Measurements from ENCODE around the gene RAPGEF1. TPM values are rescaled to one million over a fixed set of nuclear protein-coding genes. Genes with fewer than 3 reads are reported as not detected.
A peak's percentile ranks its signal among the peaks of the same experiment; 100 is the strongest.

The RAPGEF1 gene
- total and polyA plus RNA-seq, 2 of the 13 experiments (the other 11 are each of a cell fraction or from before 2014, with no cell fraction given): 21.2 to 38.9 TPM

- TF ChIP-seq SOX6 (IDR thresholded peaks at IDR 0.05): no peak
- no peak for TF ChIP-seq SOX6 (CRISPR knock-in tag; IDR thresholded peaks at IDR 0.05)
- peak; percentile 67 for TF ChIP-seq ZBTB33 (CRISPR knock-in tag; IDR thresholded peaks at IDR 0.05)
- TF ChIP-seq, protein P1, sequence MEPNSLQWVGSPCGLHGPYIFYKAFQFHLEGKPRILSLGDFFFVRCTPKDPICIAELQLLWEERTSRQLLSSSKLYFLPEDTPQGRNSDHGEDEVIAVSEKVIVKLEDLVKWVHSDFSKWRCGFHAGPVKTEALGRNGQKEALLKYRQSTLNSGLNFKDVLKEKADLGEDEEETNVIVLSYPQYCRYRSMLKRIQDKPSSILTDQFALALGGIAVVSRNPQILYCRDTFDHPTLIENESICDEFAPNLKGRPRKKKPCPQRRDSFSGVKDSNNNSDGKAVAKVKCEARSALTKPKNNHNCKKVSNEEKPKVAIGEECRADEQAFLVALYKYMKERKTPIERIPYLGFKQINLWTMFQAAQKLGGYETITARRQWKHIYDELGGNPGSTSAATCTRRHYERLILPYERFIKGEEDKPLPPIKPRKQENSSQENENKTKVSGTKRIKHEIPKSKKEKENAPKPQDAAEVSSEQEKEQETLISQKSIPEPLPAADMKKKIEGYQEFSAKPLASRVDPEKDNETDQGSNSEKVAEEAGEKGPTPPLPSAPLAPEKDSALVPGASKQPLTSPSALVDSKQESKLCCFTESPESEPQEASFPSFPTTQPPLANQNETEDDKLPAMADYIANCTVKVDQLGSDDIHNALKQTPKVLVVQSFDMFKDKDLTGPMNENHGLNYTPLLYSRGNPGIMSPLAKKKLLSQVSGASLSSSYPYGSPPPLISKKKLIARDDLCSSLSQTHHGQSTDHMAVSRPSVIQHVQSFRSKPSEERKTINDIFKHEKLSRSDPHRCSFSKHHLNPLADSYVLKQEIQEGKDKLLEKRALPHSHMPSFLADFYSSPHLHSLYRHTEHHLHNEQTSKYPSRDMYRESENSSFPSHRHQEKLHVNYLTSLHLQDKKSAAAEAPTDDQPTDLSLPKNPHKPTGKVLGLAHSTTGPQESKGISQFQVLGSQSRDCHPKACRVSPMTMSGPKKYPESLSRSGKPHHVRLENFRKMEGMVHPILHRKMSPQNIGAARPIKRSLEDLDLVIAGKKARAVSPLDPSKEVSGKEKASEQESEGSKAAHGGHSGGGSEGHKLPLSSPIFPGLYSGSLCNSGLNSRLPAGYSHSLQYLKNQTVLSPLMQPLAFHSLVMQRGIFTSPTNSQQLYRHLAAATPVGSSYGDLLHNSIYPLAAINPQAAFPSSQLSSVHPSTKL (CRISPR knock-in tag; IDR thresholded peaks at IDR 0.05): peak; percentile 49
- TF ChIP-seq ZNF354B (CRISPR knock-in tag; IDR thresholded peaks at IDR 0.05): no peak
- peak; percentile 54 for TF ChIP-seq HNF4A (CRISPR knock-in tag; IDR thresholded peaks at IDR 0.05)
- no peak for TF ChIP-seq ZNF501 (CRISPR knock-in tag; IDR thresholded peaks at IDR 0.05)
- peak; percentile 27; the same call in 1 of the 2 replicates for TF ChIP-seq SAP130 (CRISPR knock-in tag; IDR thresholded peaks at IDR 0.05; ENCODE audit: low read depth)
- peak; percentile 47 for TF ChIP-seq GATAD2A (CRISPR knock-in tag; IDR thresholded peaks at IDR 0.05)
- no peak for TF ChIP-seq MAFF (IDR thresholded peaks at IDR 0.05; ENCODE audit: low read depth, low read length)
- TF ChIP-seq GRHL1 (CRISPR knock-in tag; conservative IDR thresholded peaks at IDR 0.05): no peak
- TF ChIP-seq, protein P2, sequence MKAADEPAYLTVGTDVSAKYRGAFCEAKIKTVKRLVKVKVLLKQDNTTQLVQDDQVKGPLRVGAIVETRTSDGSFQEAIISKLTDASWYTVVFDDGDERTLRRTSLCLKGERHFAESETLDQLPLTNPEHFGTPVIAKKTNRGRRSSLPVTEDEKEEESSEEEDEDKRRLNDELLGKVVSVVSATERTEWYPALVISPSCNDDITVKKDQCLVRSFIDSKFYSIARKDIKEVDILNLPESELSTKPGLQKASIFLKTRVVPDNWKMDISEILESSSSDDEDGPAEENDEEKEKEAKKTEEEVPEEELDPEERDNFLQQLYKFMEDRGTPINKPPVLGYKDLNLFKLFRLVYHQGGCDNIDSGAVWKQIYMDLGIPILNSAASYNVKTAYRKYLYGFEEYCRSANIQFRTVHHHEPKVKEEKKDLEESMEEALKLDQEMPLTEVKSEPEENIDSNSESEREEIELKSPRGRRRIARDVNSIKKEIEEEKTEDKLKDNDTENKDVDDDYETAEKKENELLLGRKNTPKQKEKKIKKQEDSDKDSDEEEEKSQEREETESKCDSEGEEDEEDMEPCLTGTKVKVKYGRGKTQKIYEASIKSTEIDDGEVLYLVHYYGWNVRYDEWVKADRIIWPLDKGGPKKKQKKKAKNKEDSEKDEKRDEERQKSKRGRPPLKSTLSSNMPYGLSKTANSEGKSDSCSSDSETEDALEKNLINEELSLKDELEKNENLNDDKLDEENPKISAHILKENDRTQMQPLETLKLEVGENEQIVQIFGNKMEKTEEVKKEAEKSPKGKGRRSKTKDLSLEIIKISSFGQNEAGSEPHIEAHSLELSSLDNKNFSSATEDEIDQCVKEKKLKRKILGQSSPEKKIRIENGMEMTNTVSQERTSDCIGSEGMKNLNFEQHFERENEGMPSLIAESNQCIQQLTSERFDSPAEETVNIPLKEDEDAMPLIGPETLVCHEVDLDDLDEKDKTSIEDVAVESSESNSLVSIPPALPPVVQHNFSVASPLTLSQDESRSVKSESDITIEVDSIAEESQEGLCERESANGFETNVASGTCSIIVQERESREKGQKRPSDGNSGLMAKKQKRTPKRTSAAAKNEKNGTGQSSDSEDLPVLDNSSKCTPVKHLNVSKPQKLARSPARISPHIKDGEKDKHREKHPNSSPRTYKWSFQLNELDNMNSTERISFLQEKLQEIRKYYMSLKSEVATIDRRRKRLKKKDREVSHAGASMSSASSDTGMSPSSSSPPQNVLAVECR (CRISPR knock-in tag; IDR thresholded peaks at IDR 0.05; ENCODE audit: borderline replicate concordance): peak; percentile 33; the same call in 1 of the 2 replicates
- TF ChIP-seq LCORL (IDR thresholded peaks at IDR 0.05): no peak
- peak; percentile 57; the same call in 1 of the 2 replicates for TF ChIP-seq LCORL (CRISPR knock-in tag; IDR thresholded peaks at IDR 0.05)
- TF ChIP-seq ZNF264 (CRISPR knock-in tag; IDR thresholded peaks at IDR 0.05): no peak
- TF ChIP-seq FOXA1 (IDR thresholded peaks at IDR 0.05): no peak
- peak; percentile 55 for TF ChIP-seq FOXA1 (CRISPR knock-in tag; IDR thresholded peaks at IDR 0.05)
- no peak for TF ChIP-seq MTERF4 (CRISPR knock-in tag; IDR thresholded peaks at IDR 0.05)
Observed at GRCh38 chr9:131708226-131709002, 31.5 kb downstream of the RAPGEF1 start (continued).
